Gastroesophageal sphincter (tissue), 3 donors: ENCODE results near the gene ETS1.

Source experiments
- CTCF ChIP-seq, 4 experiments: fragments of 200-600 bp in 2 of 4; fragments of 450-650 bp in 2 of 4; sonication (generic) in 1 of 4; IDR thresholded peaks; one replicate each; pipeline ENCODE4 v1.5.1; 2017 to 2019; ENCODE audit warnings: antibody characterized with exemption in 4 of 4, mild to moderate bottlenecking in 2 of 4, moderate library complexity in 2 of 4
- POLR2A ChIP-seq, 2 donors: fragments of 450-650 bp; IDR thresholded peaks; one replicate each; pipeline ENCODE4 v1.6.1; 2017; ENCODE audit warnings: antibody characterized with exemption in 2 of 2, mild to moderate bottlenecking in 2 of 2, moderate library complexity in 1 of 2

DNA sequence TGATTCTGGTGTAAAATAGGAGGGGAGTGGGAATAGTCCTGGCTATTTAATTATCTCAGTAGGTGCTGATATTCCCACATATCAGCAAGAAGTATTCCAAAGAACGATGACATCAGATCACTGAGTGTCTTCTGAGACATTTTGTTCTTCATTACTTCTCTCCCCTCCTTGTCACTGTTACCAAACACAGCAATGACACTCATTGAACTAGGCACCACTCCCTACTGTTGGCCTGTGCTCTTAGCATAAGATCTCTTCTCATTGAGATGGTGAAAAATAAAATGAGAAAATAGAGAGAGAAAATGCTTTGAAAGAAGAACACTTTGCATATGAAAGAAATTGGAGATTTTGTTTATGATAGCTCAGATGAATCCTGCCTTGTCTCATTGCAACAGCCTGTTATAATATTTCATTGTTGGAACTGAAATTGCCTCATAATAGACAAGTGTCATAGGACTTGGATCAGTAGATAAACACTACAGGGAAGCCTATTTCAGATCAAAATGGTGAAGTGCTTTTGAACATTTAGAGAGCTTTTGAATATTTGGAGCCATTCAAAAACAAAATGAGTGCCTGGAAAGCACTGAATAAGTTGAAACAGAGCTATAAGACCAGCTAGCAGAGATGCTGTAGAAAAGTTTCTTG is 11.3 kb upstream of the ETS1 start:
- TF ChIP-seq POLR2A (IDR thresholded peaks at IDR 0.05): no peak
- no peak for TF ChIP-seq CTCF (IDR thresholded peaks at IDR 0.05)
